ENCODE data around the gene BCAS3.

BCAS3 gene

GRCh38 chr17:61280851-61281250, 603.2 kb downstream of the BCAS3 start:
- DNase-seq = no peak

GRCh38 chr17:61282377-61282776, 604.7 kb downstream of the BCAS3 start:
- DNase-seq = no peak

GRCh38 chr17:61283043-61283442, 605.4 kb downstream of the BCAS3 start:
- no peak for DNase-seq

- DNase-seq = no peak
Observed at GRCh38 chr17:61284174-61284573, 606.5 kb downstream of the BCAS3 start.

- no peak for DNase-seq
Observed at GRCh38 chr17:61284746-61285145, 607.1 kb downstream of the BCAS3 start.

- DNase-seq = no peak
Observed at GRCh38 chr17:61285526-61286320, 608.1 kb downstream of the BCAS3 start.

GRCh38 chr17:61286449-61286848, 608.8 kb downstream of the BCAS3 start:
- no peak for DNase-seq

- no peak for DNase-seq
Observed at GRCh38 chr17:61289408-61290385, 612.0 kb downstream of the BCAS3 start.

- DNase-seq = no peak
Observed at GRCh38 chr17:61291451-61292285, 614.0 kb downstream of the BCAS3 start.

GRCh38 chr17:61294286-61294685, 616.6 kb downstream of the BCAS3 start:
- no peak for DNase-seq

- DNase-seq = no peak
Observed at GRCh38 chr17:61294777-61295176, 617.1 kb downstream of the BCAS3 start.

GRCh38 chr17:61296058-61296457, 618.4 kb downstream of the BCAS3 start:
- DNase-seq = no peak

- DNase-seq = no peak
Observed at GRCh38 chr17:61299517-61300513, 622.2 kb downstream of the BCAS3 start.

- DNase-seq = no peak
Observed at GRCh38 chr17:61302953-61303816, 625.5 kb downstream of the BCAS3 start.

- no peak for DNase-seq
Observed at GRCh38 chr17:61303817-61304096, 626.1 kb downstream of the BCAS3 start.

GRCh38 chr17:61305024-61305423, 627.4 kb downstream of the BCAS3 start:
- no peak for DNase-seq

GRCh38 chr17:61306003-61306402, 628.4 kb downstream of the BCAS3 start:
- no peak for DNase-seq

GRCh38 chr17:61307905-61308886, 630.5 kb downstream of the BCAS3 start:
- DNase-seq = no peak

Measured in 8988T (cell line).